Neuronal stem cell (in vitro differentiated cells): ENCODE data around the gene ATAD3B.
A peak's percentile ranks its signal among the peaks of the same experiment; 100 is the strongest.
"Not testable (repeated sequence)": the region's sequence is repeated elsewhere in the genome, so short reads cannot be mapped to it uniquely, and the experiment has no call there.

ENCODE experiments used
- DNase-seq: peaks from one replicate; pipeline ENCODE4 v3.0.0-alpha.2; 2013; ENCODE audit warnings: low spot score
- H2AFZ ChIP-seq: one replicate; pipeline ENCODE4 v1.6.1; 2013; ENCODE audit warnings: mild to moderate bottlenecking, low read length, inconsistent platforms
- H2AK5ac ChIP-seq: 2 replicates; pipeline ENCODE4 v1.6.1; 2013; ENCODE audit warnings: low read depth, mild to moderate bottlenecking, inconsistent platforms, low read length, moderate library complexity, mixed read lengths
- H2BK120ac ChIP-seq: 2 replicates; pipeline ENCODE4 v1.6.1; 2013; ENCODE audit warnings: low read depth, mild to moderate bottlenecking, inconsistent platforms, low read length, moderate library complexity, mixed read lengths
- H2BK12ac ChIP-seq: one replicate; pipeline ENCODE4 v1.6.1; 2013; ENCODE audit warnings: low read length, inconsistent platforms
- H2BK15ac ChIP-seq: 2 replicates; pipeline ENCODE4 v1.6.1; 2013; ENCODE audit warnings: mild to moderate bottlenecking, low read length, inconsistent platforms, mixed read lengths
- H2BK5ac ChIP-seq: one replicate; pipeline ENCODE4 v1.6.1; 2013; ENCODE audit warnings: inconsistent platforms, mild to moderate bottlenecking, low read length, moderate library complexity
- H3K14ac ChIP-seq: one replicate; pipeline ENCODE4 v1.6.1; 2013; ENCODE audit warnings: low read length, inconsistent platforms
- H3K18ac ChIP-seq: 2 replicates; pipeline ENCODE4 v1.6.1; 2013; ENCODE audit warnings: low read length, inconsistent platforms
- H3K23ac ChIP-seq: 2 replicates; pipeline ENCODE4 v1.6.1; 2013; ENCODE audit warnings: low read depth, mild to moderate bottlenecking, mixed read lengths, low read length, inconsistent platforms; ENCODE audit not compliant: poor library complexity
- H3K27ac ChIP-seq: replicated peaks from 3 replicates; pipeline ENCODE4 v1.5.1; 2013; ENCODE audit warnings: low read length, inconsistent platforms
- H3K27me3 ChIP-seq, 3 experiments: 2 replicates each; pipeline ENCODE4 v1.6.1; 2013; ENCODE audit warnings: low read length in 3 of 3, mild to moderate bottlenecking in 2 of 3, inconsistent platforms in 1 of 3, low read depth in 1 of 3, mixed read lengths in 1 of 3, moderate library complexity in 1 of 3; ENCODE audit not compliant: control insufficient read depth in 3 of 3, insufficient read depth in 3 of 3
- H3K36me3 ChIP-seq, 2 donors: replicated peaks in 1 of 2; 2 replicates each; pipeline ENCODE4 v1.6.1; 2013; ENCODE audit warnings: low read length in 2 of 2; ENCODE audit not compliant: control insufficient read depth in 2 of 2, insufficient read depth in 2 of 2
- H3K4ac ChIP-seq: 2 replicates; pipeline ENCODE4 v1.6.1; 2013; ENCODE audit warnings: inconsistent platforms, mild to moderate bottlenecking, low read length, moderate library complexity
- H3K4me1 ChIP-seq, 2 donors: 1 replicate in 1 of 2; 2 replicates in 1 of 2; pipeline ENCODE4 v1.6.1; 2013; ENCODE audit warnings: low read length in 2 of 2, low read depth in 1 of 2; ENCODE audit not compliant: control insufficient read depth in 2 of 2, insufficient read depth in 1 of 2
- H3K4me2 ChIP-seq: one replicate; pipeline ENCODE4 v1.6.1; 2013; ENCODE audit warnings: mild to moderate bottlenecking, low read length, inconsistent platforms; ENCODE audit not compliant: insufficient read depth, poor library complexity, severe bottlenecking
- H3K4me3 ChIP-seq, 2 donors: 2 replicates each; pipeline ENCODE4 v1.5.1; 2013; ENCODE audit warnings: low read length in 2 of 2, mild to moderate bottlenecking in 2 of 2, inconsistent platforms in 1 of 2, moderate library complexity in 1 of 2
- H3K79me1 ChIP-seq: one replicate; pipeline ENCODE4 v1.6.1; 2013; ENCODE audit warnings: low read depth, mild to moderate bottlenecking, inconsistent platforms, low read length, moderate library complexity
- H3K9ac ChIP-seq: one replicate; pipeline ENCODE4 v1.6.1; 2013; ENCODE audit warnings: mild to moderate bottlenecking, low read depth, low read length, inconsistent platforms; ENCODE audit not compliant: poor library complexity
- H3K9me3 ChIP-seq, 2 donors: replicated peaks in 1 of 2; 2 replicates each; pipeline versions ENCODE3 to v1.6.1; 2013; ENCODE audit warnings: low read length in 2 of 2, mild to moderate bottlenecking in 2 of 2, inconsistent platforms in 1 of 2, low read depth in 1 of 2, mixed read lengths in 1 of 2, moderate library complexity in 1 of 2; ENCODE audit not compliant: control insufficient read depth in 2 of 2, insufficient read depth in 1 of 2
- H4K8ac ChIP-seq: one replicate; pipeline ENCODE4 v1.6.1; 2013; ENCODE audit warnings: low read depth, mild to moderate bottlenecking, inconsistent platforms, low read length, moderate library complexity
- H4K91ac ChIP-seq: one replicate; pipeline ENCODE4 v1.6.1; 2013; ENCODE audit warnings: low read length, low read depth, mild to moderate bottlenecking, inconsistent platforms; ENCODE audit not compliant: poor library complexity
- WGBS, 2 donors: extraction: QIAGEN DNeasy Blood & Tissue Kit; methylation state at CpG; one replicate each; pipeline ENCODE4 v1.1.7; 2013; ENCODE audit warnings: missing lambda C conversion rate in 2 of 2, mixed read lengths in 1 of 2; ENCODE audit not compliant: insufficient read length in 2 of 2, insufficient replicate concordance in 1 of 2; ENCODE audit errors: extremely low coverage in 2 of 2; 5-methylcytosine and 5-hydroxymethylcytosine counted together

ATAD3B gene

GRCh38 chr1:1524750-1525383, 53.3 kb downstream of the ATAD3B start:
- not testable (repeated sequence) for H2BK12ac ChIP-seq, H2BK15ac ChIP-seq, H3K4ac ChIP-seq, H3K79me1 ChIP-seq, H2BK120ac ChIP-seq, H2AFZ ChIP-seq, H3K9ac ChIP-seq, H3K14ac ChIP-seq, H4K91ac ChIP-seq, H4K8ac ChIP-seq, H3K23ac ChIP-seq, H2BK5ac ChIP-seq, H3K9me3 ChIP-seq, H3K27ac ChIP-seq, H3K27me3 ChIP-seq, H3K4me3 ChIP-seq, H3K4me1 ChIP-seq, H3K4me2 ChIP-seq, H2AK5ac ChIP-seq, H3K18ac ChIP-seq, DNase-seq
- no CpG with 5 or more reads among the region's 30 CpGs for WGBS, 2 donors
- H3K36me3 ChIP-seq: peaks cover 13 to 50% of the 10 kb centered on the region in 2 donors

GRCh38 chr1:1526476-1526875, 54.9 kb downstream of the ATAD3B start:
- not testable (repeated sequence) for H4K8ac ChIP-seq, H2BK15ac ChIP-seq, H4K91ac ChIP-seq

DNA sequence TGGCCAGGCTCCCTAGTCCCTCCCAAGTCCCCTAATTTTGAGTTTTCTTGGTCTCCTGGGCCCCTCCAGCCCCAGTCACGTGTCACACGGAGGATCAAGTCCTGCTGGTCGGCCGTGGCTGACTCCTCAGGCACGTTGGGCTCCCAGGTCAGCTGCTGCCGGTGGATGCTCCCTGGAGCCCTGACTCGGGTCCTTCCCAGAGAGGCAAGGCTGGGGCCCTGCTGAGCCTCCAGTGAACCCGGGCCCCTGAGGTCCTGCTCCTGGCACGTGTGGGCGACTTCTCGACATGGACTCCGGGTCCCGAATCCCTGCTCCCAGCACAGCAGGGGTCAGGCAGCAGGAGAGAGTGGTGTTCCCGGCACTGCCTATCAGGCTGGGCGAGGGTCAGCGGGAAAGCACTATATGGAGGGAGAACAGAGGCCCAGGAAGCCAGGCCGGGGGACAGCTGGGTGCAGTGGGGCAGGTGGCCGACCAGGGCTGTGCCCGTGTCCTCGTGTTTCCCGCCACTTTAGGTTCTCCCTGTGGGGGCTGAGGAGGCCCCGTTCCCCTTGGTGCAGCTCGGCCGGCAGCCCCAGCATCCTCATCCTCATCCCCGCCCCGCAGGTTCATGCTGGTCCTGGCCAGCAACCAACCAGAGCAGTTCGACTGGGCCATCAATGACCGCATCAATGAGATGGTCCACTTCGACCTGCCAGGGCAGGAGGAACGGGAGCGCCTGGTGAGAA, 55.7 kb downstream of the ATAD3B start:
- H3K36me3 ChIP-seq: peaks cover 14 to 44% of the 10 kb centered on the region in 2 donors
- H2AK5ac ChIP-seq: no peak overlapping the region

More at GRCh38 chr1:1526476-1526875, 54.9 kb downstream of the ATAD3B start:
- H3K4me1 ChIP-seq, H3K4me3 ChIP-seq, H2BK5ac ChIP-seq, DNase-seq, H3K27ac ChIP-seq, H3K18ac ChIP-seq, H3K9ac ChIP-seq, H2BK120ac ChIP-seq, H3K23ac ChIP-seq, H2AK5ac ChIP-seq, H2AFZ ChIP-seq, H2BK12ac ChIP-seq, H3K14ac ChIP-seq, H3K4ac ChIP-seq, H3K27me3 ChIP-seq, H3K79me1 ChIP-seq, H3K4me2 ChIP-seq: not testable (repeated sequence)
- Histone ChIP-seq H3K9me3 (peaks cover 4 to 14% of the 10 kb centered on the region in 2 donors), H3K36me3 (peaks cover 14 to 48% of the 10 kb centered on the region in 2 donors)
- no CpG with 5 or more reads among the region's 21 CpGs for whole genome bisulfite sequencing, 2 donors

More for the DNA sequence above, 55.7 kb downstream of the ATAD3B start:
- H4K91ac ChIP-seq: no peak overlapping the region
- peaks cover 4 to 17% of the 10 kb centered on the region in 2 donors for H3K9me3 ChIP-seq
- H3K9ac ChIP-seq: peak overlapping the region; percentile 21
- DNase-seq: no peak
- no peak overlapping the region for H3K23ac ChIP-seq
- WGBS, 2 donors: no CpG with 5 or more reads among the region's 31 CpGs
- H3K27me3 ChIP-seq: no peaks in the 10 kb centered on the region
- no peak overlapping the region for H3K4ac ChIP-seq
- H2BK15ac ChIP-seq: no peak overlapping the region
- H3K27ac ChIP-seq: no peak overlapping the region
- no peak overlapping the region for H4K8ac ChIP-seq
- no peak overlapping the region for H2AFZ ChIP-seq
- H2BK120ac ChIP-seq: no peak overlapping the region
- H2BK5ac ChIP-seq: no peak overlapping the region
- H3K4me2 ChIP-seq: no peak overlapping the region
- no peak overlapping the region for H3K4me3 ChIP-seq
- H3K4me1 ChIP-seq: no peaks in the 10 kb centered on the region
- no peak overlapping the region for H3K14ac ChIP-seq
- H2BK12ac ChIP-seq: no peak overlapping the region
- H3K18ac ChIP-seq: no peak overlapping the region
- peaks cover 4% of the 10 kb centered on the region for H3K79me1 ChIP-seq
